Gastrocnemius medialis (tissue), 4 donors: ENCODE data around the gene FBRSL1.

ENCODE experiments used
- CTCF ChIP-seq, 5 experiments: fragments of 450-650 bp in 3 of 5; fragments of 200-600 bp in 2 of 5; sonication (generic) in 2 of 5; IDR thresholded peaks in 4 of 5; conservative IDR thresholded peaks in 1 of 5; 1 replicate in 4 of 5; 2 replicates in 1 of 5; pipeline ENCODE4 v1.5.1; 2016 to 2019; ENCODE audit warnings: antibody characterized with exemption in 5 of 5, mild to moderate bottlenecking in 3 of 5, moderate library complexity in 3 of 5
- POLR2A ChIP-seq, 2 donors: fragments of 450-650 bp; IDR thresholded peaks; one replicate each; pipeline ENCODE4 v1.6.1; 2017; ENCODE audit warnings: antibody characterized with exemption in 2 of 2, mild to moderate bottlenecking in 2 of 2, moderate library complexity in 2 of 2

DNA sequence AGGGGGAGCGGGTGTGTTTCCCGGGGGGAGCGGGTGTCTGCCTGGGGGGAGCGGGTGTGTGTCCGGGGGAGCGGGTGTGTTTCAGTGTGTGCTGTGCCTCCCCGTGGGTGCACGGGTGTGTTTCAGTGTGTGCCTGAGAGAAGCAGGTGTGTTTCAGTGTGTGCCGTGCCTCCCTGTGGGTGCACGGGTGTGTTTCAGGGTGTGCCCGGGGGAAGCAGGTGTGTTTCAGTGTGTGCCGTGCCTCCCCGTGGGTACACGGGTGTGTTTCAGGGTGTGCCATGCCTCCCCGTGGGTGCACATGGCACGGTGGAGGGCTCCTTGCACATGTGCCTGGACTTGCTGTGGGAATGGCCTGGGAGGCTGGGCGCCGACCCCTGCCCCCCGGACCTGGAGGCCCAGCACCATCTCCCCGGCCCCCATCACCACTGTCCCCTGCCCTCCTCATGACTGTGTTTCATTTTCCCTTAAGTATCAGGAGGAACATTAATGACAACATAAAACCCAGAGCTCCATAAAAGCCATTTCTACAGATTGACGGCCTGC lies 38.7 kb downstream of the FBRSL1 start:
- TF ChIP-seq CTCF (IDR thresholded peaks at IDR 0.05 in 4 of 5, conservative IDR thresholded peaks at IDR 0.05 in 1 of 5): no peak
- TF ChIP-seq POLR2A (IDR thresholded peaks at IDR 0.05): no peak
